ENCODE results near the gene OR1E2.
"Not testable (repeated sequence)": the region's sequence is repeated elsewhere in the genome, so short reads cannot be mapped to it uniquely, and the experiment has no call there.

OR1E2 gene

GRCh38 chr17:3433741-3434140, at the start of gene OR1E2:
OR1E2 (minus strand) TSS chr17:3433841; CDS start chr17:3433841, 0 bp downstream.
- no peak for DNase-seq (ENCODE audit: low spot score)

GRCh38 chr17:3482852-3483251, 49.2 kb upstream of the OR1E2 start:
- DNase-seq (ENCODE audit: low spot score), result no peak

GRCh38 chr17:3479988-3480387, 46.3 kb upstream of the OR1E2 start:
- DNase-seq (ENCODE audit: low spot score), result no peak

GRCh38 chr17:3475812-3476610, 42.4 kb upstream of the OR1E2 start, which contains the start of gene ASPA:
ASPA (plus strand) TSS chr17:3475997; CDS start chr17:3476160, 163 bp downstream.
- DNase-seq (ENCODE audit: low spot score), result no peak

GRCh38 chr17:3475251-3475685, 41.6 kb upstream of the OR1E2 start:
- no peak for DNase-seq (ENCODE audit: low spot score)

- peak; percentile 86 for DNase-seq (ENCODE audit: low spot score)
Observed at GRCh38 chr17:3474212-3474611, 40.6 kb upstream of the OR1E2 start.

GRCh38 chr17:3472137-3472536, 38.5 kb upstream of the OR1E2 start:
- no peak for DNase-seq (ENCODE audit: low spot score)

- DNase-seq (ENCODE audit: low spot score), result no peak
Observed at GRCh38 chr17:3471599-3471998, 38.0 kb upstream of the OR1E2 start, which contains the start of gene SPATA22. SPATA22 (minus strand) TSS chr17:3471819; CDS start chr17:3469325, 2,494 bp downstream.

- DNase-seq (ENCODE audit: low spot score), result no peak
Observed at GRCh38 chr17:3469529-3469928, 35.9 kb upstream of the OR1E2 start.

GRCh38 chr17:3466355-3466754, 32.7 kb upstream of the OR1E2 start:
- DNase-seq (ENCODE audit: low spot score), result not testable (repeated sequence)

GRCh38 chr17:3448059-3448665, 14.5 kb upstream of the OR1E2 start:
- no peak for DNase-seq (ENCODE audit: low spot score)

GRCh38 chr17:3447625-3448024, 14.0 kb upstream of the OR1E2 start:
- no peak for DNase-seq (ENCODE audit: low spot score)

GRCh38 chr17:3440451-3440850, 6.8 kb upstream of the OR1E2 start:
- no peak for DNase-seq (ENCODE audit: low spot score)

- DNase-seq (ENCODE audit: low spot score), result no peak
Observed at GRCh38 chr17:3438368-3438767, 4.7 kb upstream of the OR1E2 start.

- DNase-seq (ENCODE audit: low spot score), result peak; percentile 12
Observed at GRCh38 chr17:3433215-3433614, 426 bp downstream of the OR1E2 start.

- no peak for DNase-seq (ENCODE audit: low spot score)
Observed at GRCh38 chr17:3418222-3418621, 15.4 kb downstream of the OR1E2 start.

- DNase-seq (ENCODE audit: low spot score), result no peak
Observed at GRCh38 chr17:3415610-3416009, 18.0 kb downstream of the OR1E2 start.

GRCh38 chr17:3412216-3412615, 21.4 kb downstream of the OR1E2 start:
- DNase-seq (ENCODE audit: low spot score), result not testable (repeated sequence)

GRCh38 chr17:3411070-3411469, 22.6 kb downstream of the OR1E2 start, which contains the start of gene OR3A3:
OR3A3 (plus strand) TSS chr17:3411370.
- DNase-seq (ENCODE audit: low spot score), result no peak

- not testable (repeated sequence) for DNase-seq (ENCODE audit: low spot score)
Observed at GRCh38 chr17:3403856-3404255, 29.8 kb downstream of the OR1E2 start.

GRCh38 chr17:3401786-3402185, 31.9 kb downstream of the OR1E2 start:
- DNase-seq (ENCODE audit: low spot score), result no peak

GRCh38 chr17:3400055-3400454, 33.6 kb downstream of the OR1E2 start:
- DNase-seq (ENCODE audit: low spot score), result no peak

GRCh38 chr17:3398310-3398709, 35.3 kb downstream of the OR1E2 start, which contains the start of gene OR1E1:
OR1E1 (minus strand) TSS chr17:3398410; CDS start chr17:3398410, 0 bp downstream.
- no peak for DNase-seq (ENCODE audit: low spot score)
